Kidney glomerular epithelial cell (primary cell): ENCODE results near the gene NHERF2.
A peak's percentile ranks its signal among the peaks of the same experiment; 100 is the strongest.
"Not testable (repeated sequence)": the region's sequence is repeated elsewhere in the genome, so short reads cannot be mapped to it uniquely, and the experiment has no call there.

Experiments
- DNase-seq: peaks from one replicate; lab custom pipeline; 2025; lab: John Stamatoyannopoulos, UW

Gene NHERF2

DNA sequence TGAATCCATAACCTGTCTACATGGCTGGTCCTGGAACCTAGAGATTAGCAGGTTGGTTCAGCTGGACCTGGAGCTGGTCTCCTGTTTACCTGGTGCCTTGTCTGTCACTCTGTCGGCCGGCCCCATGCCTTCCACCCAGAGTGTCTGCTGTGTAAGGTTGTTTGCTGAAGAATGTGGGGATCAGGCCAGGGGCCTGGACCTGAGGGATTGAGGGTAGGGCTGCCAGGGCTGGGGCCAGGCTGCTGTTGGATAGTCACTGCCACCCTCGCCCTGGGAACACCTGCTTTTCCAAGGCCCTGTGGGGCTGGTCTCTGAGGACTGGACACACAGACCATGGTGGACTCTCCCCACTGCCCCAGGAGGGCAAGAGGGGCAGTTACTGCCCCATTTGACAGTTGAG, 1.4 kb downstream of the NHERF2 start:
- DNase-seq = no peak

DNA sequence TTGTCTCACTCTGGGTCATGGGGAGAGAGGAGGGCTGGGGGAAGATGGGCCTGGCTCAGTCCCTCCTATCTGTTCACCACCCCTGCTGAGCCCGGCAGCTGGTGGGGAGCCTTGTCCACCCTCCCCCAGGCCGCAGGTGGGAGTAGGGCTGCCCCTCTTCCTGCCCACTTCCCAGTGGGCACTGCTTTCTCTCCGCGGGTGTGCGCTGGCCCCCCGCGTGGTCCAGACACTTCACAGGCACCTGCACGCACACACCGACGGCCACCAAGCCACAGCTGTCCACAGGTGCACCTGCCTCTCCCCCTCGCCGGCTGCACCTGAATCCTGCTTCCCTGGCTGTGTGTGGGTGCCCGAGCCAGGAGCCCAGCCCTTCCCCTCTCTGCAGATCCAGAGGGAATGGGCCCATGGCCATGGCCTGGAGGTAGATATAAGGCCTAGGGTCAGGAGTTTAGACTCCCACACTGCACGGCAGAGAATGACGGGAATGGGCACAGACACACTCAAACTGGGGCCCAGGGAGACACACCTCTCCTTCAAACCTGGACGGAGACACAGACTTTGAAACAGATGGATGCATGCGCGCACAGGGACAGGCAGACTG, 2.0 kb downstream of the NHERF2 start:
- DNase-seq = no peak

DNA sequence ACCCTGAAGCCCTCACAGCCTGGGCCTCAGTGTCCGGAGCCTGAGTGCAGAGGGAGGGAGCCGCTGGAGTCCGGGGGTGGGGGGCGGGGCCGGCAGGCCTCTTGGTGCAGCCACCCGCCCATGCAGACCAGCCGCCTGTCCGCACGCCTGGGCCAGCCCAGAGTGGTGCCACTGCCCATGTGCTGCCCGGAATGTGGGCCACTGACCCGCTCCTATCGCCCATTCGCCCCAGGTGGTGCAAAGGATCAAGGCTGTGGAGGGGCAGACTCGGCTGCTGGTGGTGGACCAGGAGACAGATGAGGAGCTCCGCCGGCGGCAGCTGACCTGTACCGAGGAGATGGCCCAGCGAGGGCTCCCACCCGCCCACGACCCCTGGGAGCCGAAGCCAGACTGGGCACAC, 2.6 kb downstream of the NHERF2 start:
- DNase-seq = no peak

DNA sequence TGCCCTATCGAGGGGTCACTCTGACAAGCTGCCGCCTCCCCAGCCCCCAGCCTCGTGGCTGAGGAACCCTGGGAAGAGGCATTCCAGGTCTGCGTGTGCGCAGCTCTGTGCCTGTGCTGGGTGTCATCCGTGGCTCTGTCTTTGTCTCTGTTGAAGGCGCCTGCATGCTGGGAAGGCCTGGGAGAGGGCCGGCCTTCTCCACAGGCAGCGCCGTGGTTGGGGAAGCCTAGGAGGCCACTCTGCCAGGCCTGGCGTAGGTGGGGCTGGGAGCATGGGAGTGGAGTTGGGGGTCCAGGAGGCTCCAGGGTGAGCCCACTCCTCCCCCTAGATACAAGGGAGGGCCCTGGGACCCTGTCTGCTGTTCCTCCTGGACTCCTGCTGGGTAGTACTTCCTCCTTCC, 3.3 kb downstream of the NHERF2 start:
- no peak for DNase-seq

DNA sequence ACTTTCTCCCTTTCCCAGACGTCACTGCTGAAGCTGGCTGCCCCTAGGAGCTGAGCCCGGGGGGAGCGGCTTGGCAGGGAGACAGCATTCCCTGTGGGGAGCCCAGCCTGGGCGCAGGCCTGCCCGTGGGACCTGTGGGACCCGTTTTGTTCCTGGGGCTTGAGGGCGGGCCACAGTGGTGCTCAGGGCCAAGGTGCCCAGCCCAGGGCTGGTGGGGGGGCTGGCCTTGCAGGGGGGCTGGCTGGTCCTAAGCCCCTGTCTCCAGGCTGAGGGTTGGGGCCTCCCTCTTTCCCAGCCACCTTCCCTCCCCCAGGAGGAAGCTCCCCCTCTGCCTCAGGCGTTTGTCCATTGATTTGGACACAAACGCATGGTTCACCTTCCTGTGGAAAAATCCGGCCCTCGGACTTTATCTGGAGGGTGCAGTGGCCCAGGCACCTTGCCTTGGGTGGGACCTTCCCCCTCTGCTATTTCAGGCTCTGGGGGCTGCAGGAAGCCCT, 4.4 kb downstream of the NHERF2 start:
- DNase-seq = no peak

DNA sequence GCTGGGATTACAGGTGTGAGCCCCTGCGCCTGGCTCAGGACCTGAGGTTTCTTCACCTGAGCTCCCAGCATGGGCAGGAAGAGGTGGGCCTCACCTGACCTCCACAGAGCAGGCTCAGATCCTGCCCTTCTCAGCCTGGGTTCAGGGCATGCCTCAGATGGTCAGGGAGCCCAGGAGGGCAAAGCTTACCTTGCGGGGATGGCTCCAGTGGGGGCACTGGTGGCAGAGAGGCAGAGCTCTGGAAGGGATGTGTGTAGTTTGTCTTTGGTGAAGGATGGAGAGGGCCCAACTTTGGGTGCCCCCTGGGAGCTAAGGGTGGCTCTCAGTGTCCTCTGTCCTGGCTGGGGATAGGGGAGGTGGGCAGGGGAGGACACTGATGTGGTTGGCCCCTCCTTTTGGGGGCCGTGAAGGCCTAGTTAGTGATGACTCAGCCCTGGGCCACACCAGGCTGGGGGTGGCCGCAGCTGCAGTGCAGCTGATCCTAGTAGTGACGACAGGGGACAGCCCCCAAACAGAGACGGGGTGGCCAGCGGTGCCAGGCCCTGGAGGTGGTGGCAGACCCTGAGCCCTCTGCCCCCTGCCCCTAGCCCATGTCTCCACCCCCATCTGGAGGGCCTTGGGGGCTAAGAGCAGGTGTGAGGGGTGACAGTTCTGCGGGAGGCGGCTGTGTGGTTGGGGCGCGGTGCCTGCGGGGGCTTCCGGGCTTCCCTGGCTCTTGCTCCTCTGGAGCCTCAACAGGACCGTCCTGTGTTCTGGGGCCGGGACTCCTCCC, 5.8 kb downstream of the NHERF2 start:
- no peak for DNase-seq

DNA sequence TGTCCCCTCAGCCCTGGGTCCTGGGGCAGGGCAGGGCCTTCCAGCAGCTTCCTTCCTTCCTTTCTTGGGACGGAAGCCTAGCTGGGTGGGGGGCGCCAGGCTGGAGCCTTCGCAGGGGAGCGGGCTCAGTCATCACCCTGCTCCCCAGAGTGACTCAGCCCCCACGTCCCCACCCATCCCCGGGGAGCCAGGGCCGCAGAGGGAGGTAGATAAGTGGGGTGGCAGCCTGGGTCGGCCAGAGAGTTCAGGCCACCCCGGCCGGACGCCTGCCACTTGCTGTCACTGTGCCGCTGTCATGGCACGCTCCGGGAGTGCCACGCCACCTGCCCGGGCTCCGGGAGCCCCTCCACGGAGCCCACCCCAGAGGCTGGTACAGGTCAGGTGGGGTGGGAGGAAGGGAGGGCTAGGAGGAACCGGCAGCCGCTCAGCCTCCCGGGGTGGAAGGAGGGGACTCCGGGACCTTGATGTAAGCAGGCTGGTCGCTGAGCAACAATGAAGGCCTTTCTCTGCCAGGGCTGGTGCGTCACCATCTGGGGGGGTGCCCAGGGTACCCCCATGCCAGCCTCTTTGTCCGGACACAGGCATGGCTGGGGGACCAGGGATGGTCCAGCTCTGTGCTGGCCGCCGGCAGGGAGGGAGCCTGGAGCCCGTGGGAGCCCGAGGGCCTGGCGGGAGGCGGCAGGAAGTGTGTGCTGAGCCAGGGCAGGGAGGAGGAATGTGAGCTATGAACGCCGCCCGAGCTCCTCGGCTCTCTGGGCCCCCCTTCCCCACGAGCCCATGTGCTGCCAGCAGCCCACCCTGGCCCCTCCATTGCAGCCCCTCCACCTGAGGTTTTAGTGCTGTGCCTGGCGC, 6.6 kb downstream of the NHERF2 start:
- peak; percentile 57 for DNase-seq

DNA sequence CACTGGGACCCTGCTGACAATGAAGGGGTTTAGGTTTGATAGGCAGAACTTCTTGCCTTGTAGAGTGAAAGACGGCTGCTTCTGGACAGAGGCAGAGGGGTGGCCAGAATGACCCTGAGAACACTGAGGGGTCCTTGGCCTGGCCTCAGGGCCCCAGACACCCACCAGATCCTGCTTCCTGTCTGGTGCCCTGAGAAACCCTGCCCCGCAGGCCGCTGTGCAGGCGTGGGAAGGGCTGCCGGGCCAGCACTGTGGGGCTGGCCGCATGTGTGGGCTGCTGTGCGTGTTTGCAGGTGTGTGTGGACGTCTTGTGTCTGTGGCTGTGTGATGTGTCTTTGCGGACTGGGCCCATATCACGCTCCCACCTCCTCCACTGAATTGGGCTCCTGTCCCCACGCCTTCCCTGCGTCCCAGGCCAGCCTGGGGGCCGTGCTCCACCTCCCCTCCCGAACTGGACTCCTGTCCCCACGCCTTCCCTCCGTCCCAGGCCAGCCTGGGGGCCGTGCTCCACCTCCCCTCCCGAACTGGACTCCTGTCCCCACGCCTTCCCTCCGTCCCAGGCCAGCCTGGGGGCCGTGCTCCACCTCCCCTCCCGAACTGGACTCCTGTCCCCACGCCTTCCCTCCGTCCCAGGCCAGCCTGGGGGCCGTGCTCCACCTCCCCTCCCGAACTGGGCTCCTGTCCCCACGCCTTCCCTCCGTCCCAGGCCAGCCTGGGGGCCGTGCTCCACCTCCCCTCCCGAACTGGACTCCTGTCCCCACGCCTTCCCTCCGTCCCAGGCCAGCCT, 7.4 kb downstream of the NHERF2 start:
- not testable (repeated sequence) for DNase-seq

DNA sequence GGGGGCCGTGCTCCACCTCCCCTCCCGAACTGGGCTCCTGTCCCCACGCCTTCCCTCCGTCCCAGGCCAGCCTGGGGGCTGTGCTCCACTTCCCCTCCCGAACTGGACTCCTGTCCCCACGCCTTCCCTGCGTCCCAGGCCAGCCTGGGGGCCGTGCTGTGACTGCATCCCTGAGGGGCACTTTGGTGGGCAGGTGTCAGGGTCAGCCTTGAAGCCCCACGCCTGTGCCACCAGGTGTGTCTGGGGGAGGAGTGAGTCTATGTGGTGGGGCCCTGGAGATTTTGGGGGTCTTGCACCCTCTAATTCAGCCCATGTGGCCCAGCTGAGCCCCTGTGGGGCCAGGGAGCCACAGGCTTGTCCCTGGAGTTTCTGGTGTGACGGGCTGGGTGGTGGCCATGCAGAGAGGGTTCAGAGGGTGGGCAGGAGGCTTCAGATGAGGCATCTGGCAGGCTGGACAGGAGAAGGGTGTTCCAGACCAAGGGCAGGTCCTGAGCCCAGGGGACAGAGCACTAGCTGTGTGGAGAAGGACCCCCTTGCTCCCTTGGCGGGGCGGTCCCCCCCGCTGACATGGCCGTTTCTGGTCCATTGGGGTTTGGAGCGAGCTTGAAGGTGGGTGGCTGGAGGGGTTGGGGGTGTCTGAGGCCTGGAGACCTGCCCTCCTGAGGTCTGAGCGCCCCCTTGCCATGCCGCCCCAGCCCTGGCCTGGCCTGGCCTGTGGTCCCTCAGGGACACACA, 8.2 kb downstream of the NHERF2 start:
- no peak for DNase-seq

DNA sequence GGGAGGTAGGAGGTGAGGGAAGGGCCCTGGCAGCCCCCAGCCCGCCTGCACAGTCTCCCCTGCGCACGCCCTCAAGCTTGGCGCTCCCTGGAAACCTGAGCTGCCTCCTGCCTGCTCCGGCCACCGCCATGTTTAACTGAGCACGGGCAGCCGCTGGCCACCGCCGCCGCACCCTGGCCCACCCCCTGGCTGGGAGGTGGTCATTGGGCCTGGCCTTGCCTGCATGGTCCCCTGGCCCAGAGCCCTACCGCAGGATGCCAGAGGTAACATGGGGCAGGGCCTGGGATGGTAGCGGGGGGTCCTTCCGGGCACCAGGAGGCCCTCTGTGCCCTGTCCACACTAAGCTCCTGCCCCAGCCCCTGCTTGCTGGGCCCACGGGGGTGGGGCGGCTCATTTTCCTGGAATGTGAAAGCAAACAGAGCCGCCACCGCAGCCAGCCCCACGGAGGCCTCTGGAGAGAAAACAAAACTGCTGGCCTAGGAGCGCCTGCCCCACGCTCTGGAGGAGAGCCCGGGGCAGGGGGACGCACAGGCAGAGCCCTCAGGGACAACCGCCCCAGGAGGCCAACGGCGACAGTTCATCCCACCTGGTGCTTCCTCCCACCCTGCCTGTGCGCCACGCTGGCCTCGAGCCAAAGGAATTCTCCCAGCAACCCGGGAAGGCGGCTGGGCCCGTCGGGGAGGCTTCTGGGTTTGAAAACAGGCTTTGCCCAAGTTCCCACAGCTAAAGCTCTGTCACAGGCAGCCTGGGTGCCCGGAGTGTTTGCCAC, 8.9 kb downstream of the NHERF2 start:
- peak; percentile 84 for DNase-seq

DNA sequence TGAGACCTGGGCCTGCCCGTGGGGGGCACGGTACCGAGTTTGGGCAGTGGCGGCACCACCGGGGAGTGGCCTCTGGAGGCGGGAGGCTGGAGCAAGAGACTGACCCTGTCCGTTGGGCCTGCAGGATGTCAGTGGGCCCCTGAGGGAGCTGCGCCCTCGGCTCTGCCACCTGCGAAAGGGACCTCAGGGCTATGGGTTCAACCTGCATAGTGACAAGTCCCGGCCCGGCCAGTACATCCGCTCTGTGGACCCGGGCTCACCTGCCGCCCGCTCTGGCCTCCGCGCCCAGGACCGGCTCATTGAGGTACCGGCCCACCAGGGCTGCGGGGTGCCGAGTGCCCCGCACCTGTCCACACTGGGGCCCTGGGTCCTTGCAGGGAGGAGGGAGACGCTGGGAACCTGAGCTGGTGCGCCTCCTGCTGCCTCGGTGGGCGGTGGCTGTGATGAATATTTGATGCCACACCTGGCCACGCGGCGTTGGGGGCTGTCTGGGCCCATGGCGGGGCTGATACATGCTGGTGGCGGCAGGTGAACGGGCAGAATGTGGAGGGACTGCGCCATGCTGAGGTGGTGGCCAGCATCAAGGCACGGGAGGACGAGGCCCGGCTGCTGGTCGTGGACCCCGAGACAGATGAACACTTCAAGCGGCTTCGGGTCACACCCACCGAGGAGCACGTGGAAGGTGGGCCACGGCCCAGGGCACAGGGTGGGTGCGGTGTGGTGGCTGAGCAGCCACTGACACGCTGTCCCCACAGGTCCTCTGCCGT, 9.7 kb downstream of the NHERF2 start:
- DNase-seq = no peak

DNA sequence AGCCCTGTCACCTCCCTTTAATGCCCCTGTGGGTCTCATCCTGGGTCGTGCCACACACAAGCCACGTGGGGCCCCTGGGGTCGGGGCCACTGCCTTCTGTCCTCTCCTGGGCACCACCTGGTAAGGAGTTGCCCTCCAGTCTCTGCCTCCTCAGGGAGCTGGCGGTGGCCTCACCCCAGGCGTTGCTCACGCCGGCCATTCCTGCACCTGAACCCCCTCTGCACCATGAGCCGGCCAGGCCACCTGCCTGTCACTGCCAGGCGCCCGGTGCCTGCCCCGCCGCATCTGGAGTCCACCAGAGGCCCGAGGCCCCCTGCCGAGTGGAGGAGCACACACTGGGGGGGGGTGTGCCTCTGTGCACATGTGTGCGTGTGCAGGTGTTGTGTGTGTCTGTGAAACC, 10.4 kb downstream of the NHERF2 start:
- no peak for DNase-seq

DNA sequence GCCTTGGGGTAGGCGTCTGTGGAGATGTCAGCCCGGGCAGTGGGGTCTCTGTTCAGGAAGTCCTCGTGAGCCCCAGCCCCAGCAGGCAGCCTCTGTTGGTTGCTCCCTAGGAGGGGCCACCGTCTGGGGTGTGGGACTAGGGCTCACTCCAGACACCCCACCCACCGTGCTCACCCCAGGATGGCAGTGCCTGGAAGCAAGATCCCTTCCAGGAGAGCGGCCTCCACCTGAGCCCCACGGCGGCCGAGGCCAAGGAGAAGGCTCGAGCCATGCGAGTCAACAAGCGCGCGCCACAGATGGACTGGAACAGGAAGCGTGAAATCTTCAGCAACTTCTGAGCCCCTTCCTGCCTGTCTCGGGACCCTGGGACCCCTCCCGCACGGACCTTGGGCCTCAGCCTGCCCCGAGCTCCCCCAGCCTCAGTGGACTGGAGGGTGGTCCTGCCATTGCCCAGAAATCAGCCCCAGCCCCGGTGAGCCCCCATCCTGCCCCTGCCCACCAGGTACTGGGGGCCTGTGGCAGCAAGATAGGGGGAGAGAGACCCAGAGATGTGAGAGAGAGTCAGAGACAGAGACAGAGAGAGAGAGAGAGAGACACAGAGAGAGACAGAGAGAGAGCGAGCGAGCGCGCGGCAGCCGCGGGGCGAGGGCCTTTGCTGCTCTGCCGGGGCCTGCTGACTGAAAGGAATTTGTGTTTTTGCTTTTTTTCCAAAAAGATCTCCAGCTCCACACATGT, 11.1 kb downstream of the NHERF2 start:
- no peak for DNase-seq

DNA sequence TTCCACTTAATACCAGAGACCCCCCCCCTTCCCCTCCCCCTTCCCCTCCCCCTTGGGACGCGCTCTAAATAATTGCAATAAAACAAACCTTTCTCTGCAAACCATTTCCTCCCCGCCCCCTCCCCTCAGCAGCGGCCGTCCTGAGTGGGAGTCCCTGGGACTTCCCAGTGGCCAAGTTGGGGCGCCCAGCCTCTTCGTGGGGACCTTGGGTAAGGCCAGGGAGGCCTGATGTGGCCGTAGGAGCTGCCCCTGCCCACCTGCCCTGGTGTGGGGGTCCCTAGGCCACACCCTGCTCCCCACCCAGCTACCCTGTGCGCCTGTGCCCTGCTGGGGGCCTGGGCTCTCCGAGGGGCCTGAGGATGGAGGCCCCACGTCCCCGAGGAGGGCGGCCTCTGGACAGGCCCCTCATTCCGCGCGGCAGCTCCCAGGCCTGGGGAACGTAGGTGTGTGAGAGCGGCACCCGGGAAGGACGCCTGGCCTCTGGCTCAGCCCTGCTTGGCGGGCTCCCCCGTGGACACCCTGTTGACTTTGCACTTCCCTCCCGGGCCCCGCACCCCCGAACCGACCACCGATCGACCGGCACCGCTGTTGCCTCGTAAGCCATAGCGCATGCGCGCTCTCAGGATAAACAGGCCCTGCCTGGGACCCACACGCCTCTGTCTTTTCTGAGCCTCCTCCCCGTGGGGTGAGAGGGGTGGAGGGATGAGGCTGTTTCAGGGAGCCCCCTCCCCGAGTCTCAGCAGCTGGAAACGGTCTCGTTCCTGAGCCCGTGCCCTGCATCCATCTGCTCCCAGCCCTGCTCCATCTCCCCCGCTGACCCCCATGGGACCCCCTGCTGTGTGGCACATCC, 11.9 kb downstream of the NHERF2 start:
- DNase-seq = no peak

DNA sequence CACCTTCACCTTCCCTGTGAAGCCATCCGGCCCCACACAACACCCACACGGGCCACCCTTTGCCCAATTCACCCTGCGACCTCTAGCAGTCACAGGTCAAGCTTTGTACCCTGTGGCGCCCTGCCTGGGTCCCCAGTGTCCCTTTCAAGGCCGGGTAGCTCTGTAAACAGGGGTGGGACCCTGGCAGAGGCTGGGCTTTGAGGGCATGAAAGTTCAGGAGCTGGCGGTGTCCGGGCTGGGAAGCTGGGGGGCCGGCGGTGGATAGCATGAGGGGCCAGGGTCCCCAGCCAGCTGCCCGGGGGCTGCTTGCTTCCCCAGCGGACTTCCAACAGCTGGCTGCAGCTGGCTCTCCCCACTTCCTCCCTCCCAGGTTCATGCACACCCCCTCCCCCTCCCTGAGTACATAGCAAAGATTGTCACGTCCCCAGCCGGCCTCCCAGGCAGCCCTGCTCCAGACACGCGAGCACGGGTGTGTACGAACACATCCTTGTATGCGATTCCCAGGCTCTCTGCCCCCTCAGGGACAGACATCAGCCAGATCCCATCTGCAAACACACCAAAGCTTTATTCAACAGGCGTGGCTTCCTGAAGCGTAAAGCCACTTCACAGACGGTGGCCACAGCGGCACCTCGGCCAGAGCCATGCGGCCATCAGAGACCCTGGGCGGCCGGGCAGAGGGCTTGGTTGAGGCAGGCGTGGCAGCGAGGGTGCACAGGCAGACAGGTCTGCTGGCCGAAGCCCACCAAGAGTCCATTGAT, 12.8 kb downstream of the NHERF2 start:
- DNase-seq = no peak

DNA sequence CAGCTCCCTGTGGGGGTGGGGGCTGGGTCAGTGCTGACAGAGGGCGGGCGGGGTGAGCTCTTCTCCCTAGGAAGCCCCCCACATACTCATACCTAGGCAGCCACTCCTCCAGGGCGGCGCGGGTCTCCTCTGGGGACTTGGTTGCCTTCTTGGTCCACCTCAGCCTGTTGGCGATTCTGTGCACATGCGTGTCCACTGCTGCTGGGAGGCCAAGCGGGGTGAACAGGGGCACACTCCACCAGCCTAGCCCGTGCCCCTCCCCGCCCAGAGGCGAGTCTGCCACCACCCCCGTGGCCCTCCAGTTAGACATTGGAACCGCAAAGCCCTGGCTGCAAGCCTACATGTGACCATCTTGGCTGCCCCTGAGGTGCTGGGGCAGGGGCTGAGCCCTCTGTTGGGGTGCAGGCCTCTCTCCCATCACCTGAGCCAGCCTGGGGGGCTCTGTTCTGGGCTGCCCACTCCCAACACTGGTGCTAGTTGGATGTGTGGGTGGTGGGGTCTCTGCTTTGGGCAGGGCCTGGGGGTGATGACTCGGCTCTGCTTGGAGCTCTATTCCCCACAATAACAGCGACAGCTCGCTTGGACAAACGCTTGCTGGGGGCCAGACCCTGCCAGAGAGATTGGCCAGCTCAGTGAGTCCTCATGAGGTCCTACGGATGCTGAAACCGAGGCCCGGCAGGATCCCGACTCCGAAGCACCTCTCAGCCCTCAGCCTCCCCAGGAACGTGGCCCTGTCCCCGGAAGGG, 13.5 kb downstream of the NHERF2 start:
- DNase-seq = no peak
